GM12878 (cell line): Measurements from ENCODE around the gene TRPT1. TPM values are rescaled to one million over a fixed set of nuclear protein-coding genes. Genes with fewer than 3 reads are reported as not detected.

Experiments
- ATAC-seq: fragments of 200-7000 bp; cut with Tn5 transposase; 3 replicates; pipeline ENCODE4 v1.9.1; 2020; ENCODE audit warnings: mild to moderate bottlenecking, moderate library complexity
- BruUV-seq: library from RNA; stranded (reverse); fragments of 400-500 nt; replicated peaks from 2 replicates; lab custom pipeline; 2021; lab: Mats Ljungman, UMichigan
- CTCF ChIA-PET: fragments of 300-600 bp; sonication (Branson Sonifier 250); formaldehyde crosslinking; extraction: SDS; loops from one replicate; lab custom pipeline; 2021; ENCODE audit warnings: inconsistent platforms; lab: Yijun Ruan, JAX
- POLR2A ChIA-PET: fragments of 350-600 bp; formaldehyde crosslinking; extraction: SDS; loops from one replicate; lab custom pipeline; 2021; ENCODE audit warnings: inconsistent platforms; lab: Charles Lee
- RAD21 ChIA-PET: fragments of 300-600 bp; sonication (Branson Sonifier 250); formaldehyde crosslinking; loops from one replicate; lab custom pipeline; 2023; ENCODE audit warnings: antibody characterized with exemption; ENCODE audit not compliant: unreplicated experiment; lab: Charles Lee
- SMC1A ChIA-PET: fragments of 300-600 bp; sonication (Branson Sonifier 250); formaldehyde crosslinking; loops from one replicate; lab custom pipeline; 2023; ENCODE audit not compliant: unreplicated experiment, uncharacterized antibody; lab: Charles Lee
- DNase-seq: peaks from one replicate; pipeline ENCODE4 v3.0.0-alpha.2; 2011; ENCODE audit warnings: low read depth, low spot score
- FAIRE-seq: peaks from 3 replicates; lab custom pipeline; 2011; peaks lifted over from hg19 to GRCh38; lab: Jason Lieb, UNC
- H2AFZ ChIP-seq: 2 replicates; pipeline ENCODE4 v1.6.0; 2011; ENCODE audit warnings: low read depth, low read length, control low read depth; ENCODE audit not compliant: control insufficient read depth
- H3K27ac ChIP-seq: 2 replicates; pipeline ENCODE4 v1.5.1; 2011; ENCODE audit warnings: control low read depth; ENCODE audit not compliant: control insufficient read depth, insufficient read depth
- H3K27me3 ChIP-seq, 2 experiments: replicated peaks in 1 of 2; 2 replicates each; pipeline versions ENCODE4 v1.6.0 to v1.6.1; 2011; ENCODE audit warnings: low read length in 1 of 2; ENCODE audit not compliant: control insufficient read depth in 2 of 2, insufficient read depth in 2 of 2
- H3K36me3 ChIP-seq, 2 experiments: 2 replicates each; pipeline ENCODE4 v1.5.1; 2011; ENCODE audit warnings: low read length in 1 of 2; ENCODE audit not compliant: control insufficient read depth in 2 of 2, insufficient read depth in 2 of 2
- H3K4me1 ChIP-seq: 2 replicates; pipeline ENCODE4 v1.6.1; 2011; ENCODE audit warnings: mild to moderate bottlenecking, low read length, moderate library complexity, mixed read lengths; ENCODE audit not compliant: control insufficient read depth, insufficient read depth
- H3K4me2 ChIP-seq: 2 replicates; pipeline ENCODE4 v1.6.0; 2011; ENCODE audit warnings: control low read depth; ENCODE audit not compliant: control insufficient read depth, insufficient read depth
- H3K4me3 ChIP-seq: fragments of 200-600 bp; sonication (generic); 2 replicates; pipeline ENCODE4 v1.5.1; 2016
- H3K79me2 ChIP-seq: 2 replicates; pipeline ENCODE4 v1.6.0; 2011; ENCODE audit warnings: low read length; ENCODE audit not compliant: control insufficient read depth, insufficient read depth
- H3K9ac ChIP-seq: 2 replicates; pipeline ENCODE4 v1.8.0; 2011; ENCODE audit warnings: low read length, control low read depth, mixed read lengths; ENCODE audit not compliant: control insufficient read depth, insufficient read depth
- H3K9me3 ChIP-seq: replicated peaks from 3 replicates; pipeline ENCODE4 v1.5.1; 2011; ENCODE audit warnings: mild to moderate bottlenecking, low read length; ENCODE audit not compliant: control insufficient read depth, insufficient read depth
- H4K20me1 ChIP-seq: 2 replicates; pipeline ENCODE4 v1.6.0; 2011; ENCODE audit not compliant: control insufficient read depth, insufficient read depth
- BMI1 ChIP-seq: fragments of 450-650 bp; IDR thresholded peaks from 2 replicates; pipeline ENCODE4 v1.6.1; 2016; ENCODE audit warnings: mild to moderate bottlenecking, moderate library complexity, borderline replicate concordance
- PBX3 ChIP-seq: IDR thresholded peaks from 2 replicates; pipeline ENCODE4 v1.6.1; 2011; ENCODE audit warnings: mild to moderate bottlenecking, low read depth, low read length, moderate library complexity; ENCODE audit not compliant: insufficient replicate concordance
- POLR2AphosphoS2 ChIP-seq: IDR thresholded peaks from 2 replicates; pipeline ENCODE4 v1.6.1; 2011; ENCODE audit warnings: low read depth, mild to moderate bottlenecking, low read length, improper control_type of control experiment, moderate library complexity
- RB1 ChIP-seq: fragments of 450-650 bp; formaldehyde crosslinking; IDR thresholded peaks from 2 replicates; pipeline ENCODE4 v1.6.1; 2017; ENCODE audit warnings: mild to moderate bottlenecking, borderline replicate concordance
- WGBS: methylation state at CpG from one replicate; pipeline ENCODE4 v1.1.6; 2016; ENCODE audit warnings: low lambda C conversion rate; ENCODE audit not compliant: insufficient replicate concordance, insufficient coverage; ENCODE audit errors: missing lambda C conversion rate; 5-methylcytosine and 5-hydroxymethylcytosine counted together
- in situ Hi-C: fragments of 300-500 bp; cut with MboI; formaldehyde crosslinking; loops from 9 replicates; pipeline ENCODE4 v1.14.3; 2018; ENCODE audit warnings: mixed read lengths
- intact Hi-C: fragments of 100-400 bp; cut with micrococcal nuclease; formaldehyde crosslinking; loops from one replicate; pipeline ENCODE4 v1.14.2; 2022; ENCODE audit not compliant: unreplicated experiment
- polyA plus RNA-seq, 11 experiments: library from polyadenylated mRNA; depleted of rRNA in 4 of 11; unstranded in 6 of 11; stranded (reverse) in 5 of 11; fragments of >200 nt; fragmentation: Nextera tagmentation in 4 of 11; fragmentation: Illumina TruSeq in 1 of 11; extraction: Ambion mirVana in 4 of 11; extraction: Trizol in 1 of 11; gene quantifications; 1 replicate in 1 of 11; 2 replicates in 10 of 11; pipeline versions ENCODE4 v1.2.1 to v1.2.3, GENCODE V29; 2011 to 2016; ENCODE audit warnings: inconsistent platforms in 2 of 11, missing spikeins in 2 of 11, low read depth in 1 of 11
- total RNA-seq, 4 experiments: library from RNA; depleted of rRNA in 3 of 4; stranded (reverse); fragments of >200 nt in 3 of 4; fragmentation: Illumina TruSeq in 1 of 4; extraction: Trizol in 1 of 4; gene quantifications; 2 replicates each; pipeline versions ENCODE4 v1.2.1 to v1.2.3, GENCODE V29; 2013 to 2021
- TF ChIP-seq, protein P1 (sequence below): IDR thresholded peaks from 2 replicates; pipeline ENCODE4 v1.6.1; 2011; ENCODE audit warnings: low read depth, mild to moderate bottlenecking, low read length, moderate library complexity, borderline replicate concordance; ENCODE audit errors: extremely low read depth

Gene TRPT1
- total and polyA plus RNA-seq, 10 of the 15 experiments (the other 5 are each of a cell fraction or from before 2014, with no cell fraction given), result 7.1 to 63.0 (median 31.4) TPM

- Histone ChIP-seq H3K27ac (no peak overlapping the region), H3K4me3 (no peak overlapping the region), H3K27me3 (no peaks in the 10 kb centered on the region), H3K9ac (no peak overlapping the region)
- BruUV-seq, result no TSS peak
- POLR2A ChIA-PET, result interaction anchor here (1.9 kb wide), 1 partner anchor 16 kb away, joined by 5 read pairs; no protein-coding TSS in a partner anchor
- no peak for DNase-seq
- TF ChIP-seq POLR2AphosphoS2 (no peak), PBX3 (no peak), BMI1 (no peak), RB1 (no peak)
- TF ChIP-seq, protein P1, sequence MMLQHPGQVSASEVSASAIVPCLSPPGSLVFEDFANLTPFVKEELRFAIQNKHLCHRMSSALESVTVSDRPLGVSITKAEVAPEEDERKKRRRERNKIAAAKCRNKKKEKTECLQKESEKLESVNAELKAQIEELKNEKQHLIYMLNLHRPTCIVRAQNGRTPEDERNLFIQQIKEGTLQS, result no peak
- TF ChIP-seq, all 136 proteins: peak for 0
- H3K4me2 ChIP-seq, result no peak overlapping the region
- ATAC-seq, result no peak
- H3K4me1 ChIP-seq, result peaks cover 7% of the 10 kb centered on the region
- peaks cover 0 to 5% of the 10 kb centered on the region in 2 experiments; a peak in 2 of 4 replicates for H3K36me3 ChIP-seq
- SMC1A ChIA-PET, result interaction anchor here (1.1 kb wide), 1 partner anchor 50 kb away, joined by 5 read pairs; no protein-coding TSS in a partner anchor
- in situ Hi-C loops, result no loop called here
- no peaks in the 10 kb centered on the region for H4K20me1 ChIP-seq
- intact Hi-C loops, result no loop called here
- no peak overlapping the region for H2AFZ ChIP-seq
- no peaks in the 10 kb centered on the region for H3K9me3 ChIP-seq
- H3K79me2 ChIP-seq, result no peaks in the 10 kb centered on the region; the same call in 1 of the 2 replicates
- WGBS, result 73% methylated on average over 7 of the region's 7 CpGs
- CTCF ChIA-PET, result interaction anchor here (1.1 to 1.3 kb wide), 2 partner anchors 50 to 63 kb away, joined by 3 read pairs; partner anchors contain the start of genes PRDX5 and TRMT112
- RAD21 ChIA-PET, result no interaction called here
- no peak for FAIRE-seq
Measured at GRCh38 chr11:64254326-64254725, 28.3 kb upstream of the TRPT1 start.
